MM.1S (cell line): Measurements from ENCODE around the gene NOS1.

Experiments used
- DNase-seq: peaks from one replicate; pipeline ENCODE4 v3.0.0-alpha.2; 2015
- H2AFZ ChIP-seq: fragments of 300-600 bp; sonication (generic); 2 replicates; pipeline ENCODE4 v1.6.0; 2016; ENCODE audit warnings: antibody characterized with exemption, low read length
- H3F3A ChIP-seq: fragments of 300-600 bp; sonication (generic); 2 replicates; pipeline ENCODE4 v1.6.1; 2016; ENCODE audit warnings: mild to moderate bottlenecking, antibody characterized with exemption, low read length, moderate library complexity, mixed read lengths; ENCODE audit not compliant: insufficient read depth
- H3K27ac ChIP-seq: fragments of 300-600 bp; sonication (generic); 2 replicates; pipeline ENCODE4 v1.5.1; 2016; ENCODE audit warnings: mild to moderate bottlenecking, low read length
- H3K27me3 ChIP-seq: fragments of 300-600 bp; sonication (generic); replicated peaks from 2 replicates; pipeline ENCODE4 v1.6.0; 2016; ENCODE audit warnings: low read length; ENCODE audit not compliant: insufficient read depth
- H3K36me3 ChIP-seq: fragments of 300-600 bp; sonication (generic); replicated peaks from 2 replicates; pipeline ENCODE4 v1.6.1; 2016; ENCODE audit warnings: mild to moderate bottlenecking, low read length, mixed read lengths; ENCODE audit not compliant: insufficient read depth
- H3K4me1 ChIP-seq: fragments of 300-600 bp; sonication (generic); 2 replicates; pipeline ENCODE4 v1.6.1; 2016; ENCODE audit warnings: low read length, mixed read lengths
- H3K4me2 ChIP-seq: fragments of 300-600 bp; sonication (generic); 2 replicates; pipeline ENCODE4 v1.6.0; 2016; ENCODE audit warnings: low read depth, low read length
- H3K4me3 ChIP-seq: fragments of 300-600 bp; sonication (generic); 2 replicates; pipeline ENCODE4 v1.5.1; 2016; ENCODE audit warnings: low read length, mixed read lengths
- H3K79me2 ChIP-seq: fragments of 300-600 bp; sonication (generic); 2 replicates; pipeline ENCODE4 v1.6.1; 2016; ENCODE audit warnings: mixed run types, low read length, mixed read lengths
- H3K9ac ChIP-seq: fragments of 300-600 bp; sonication (generic); 2 replicates; pipeline ENCODE4 v1.6.1; 2016; ENCODE audit warnings: low read length, mixed read lengths
- H3K9me2 ChIP-seq: fragments of 300-600 bp; sonication (generic); replicated peaks from 2 replicates; pipeline ENCODE4 v1.6.1; 2016; ENCODE audit warnings: mild to moderate bottlenecking, low read length, mixed read lengths; ENCODE audit not compliant: insufficient read depth
- H3K9me3 ChIP-seq: fragments of 300-600 bp; sonication (generic); replicated peaks from 2 replicates; pipeline ENCODE4 v1.6.1; 2016; ENCODE audit warnings: mild to moderate bottlenecking, low read length, mixed read lengths; ENCODE audit not compliant: insufficient read depth
- H4K20me1 ChIP-seq: fragments of 300-600 bp; sonication (generic); 2 replicates; pipeline ENCODE4 v1.6.1; 2016; ENCODE audit warnings: mild to moderate bottlenecking, low read length, moderate library complexity, mixed read lengths; ENCODE audit not compliant: insufficient read depth
- EZH2 ChIP-seq: fragments of 300-600 bp; sonication (generic); optimal IDR thresholded peaks from 2 replicates; pipeline ENCODE3; 2017; ENCODE audit warnings: low read depth, mild to moderate bottlenecking, antibody characterized with exemption, low read length, mixed read lengths
- EZH2phosphoT487 ChIP-seq: fragments of 300-600 bp; sonication (generic); IDR thresholded peaks from 2 replicates; pipeline ENCODE4 v1.6.1; 2018; ENCODE audit warnings: antibody characterized with exemption, low read length
- TF ChIP-seq, protein P1 (sequence below): fragments of 300-600 bp; sonication (generic); IDR thresholded peaks from 2 replicates; pipeline ENCODE4 v1.5.1; 2016; ENCODE audit warnings: antibody characterized with exemption, low read length, mixed read lengths

The NOS1 gene

DNA sequence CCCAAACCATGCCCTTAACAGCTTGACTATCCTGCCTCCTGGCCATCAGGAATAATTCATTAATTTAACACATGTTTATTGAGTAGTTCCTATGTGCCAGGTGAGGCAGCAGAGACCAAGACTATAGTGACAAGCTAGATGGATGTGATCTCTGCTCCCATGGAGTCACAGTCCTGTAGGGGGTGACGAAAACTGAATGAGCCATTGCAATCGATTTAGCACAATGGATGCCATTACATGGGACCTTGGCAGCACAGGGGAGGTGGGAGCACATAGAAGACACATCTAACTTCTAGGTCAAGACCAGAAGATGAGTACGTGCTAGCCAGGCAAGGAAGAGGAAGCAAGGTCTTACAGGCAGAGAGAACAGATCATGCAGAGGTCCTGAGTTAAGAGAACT, 68.7 kb downstream of the NOS1 start:
- no peak for DNase-seq
- H3K4me1 ChIP-seq, result no peaks in the 10 kb centered on the region
- no peak overlapping the region for H3K9ac ChIP-seq
- TF ChIP-seq EZH2phosphoT487 (no peak), EZH2 (no peak)
- TF ChIP-seq, protein P1, sequence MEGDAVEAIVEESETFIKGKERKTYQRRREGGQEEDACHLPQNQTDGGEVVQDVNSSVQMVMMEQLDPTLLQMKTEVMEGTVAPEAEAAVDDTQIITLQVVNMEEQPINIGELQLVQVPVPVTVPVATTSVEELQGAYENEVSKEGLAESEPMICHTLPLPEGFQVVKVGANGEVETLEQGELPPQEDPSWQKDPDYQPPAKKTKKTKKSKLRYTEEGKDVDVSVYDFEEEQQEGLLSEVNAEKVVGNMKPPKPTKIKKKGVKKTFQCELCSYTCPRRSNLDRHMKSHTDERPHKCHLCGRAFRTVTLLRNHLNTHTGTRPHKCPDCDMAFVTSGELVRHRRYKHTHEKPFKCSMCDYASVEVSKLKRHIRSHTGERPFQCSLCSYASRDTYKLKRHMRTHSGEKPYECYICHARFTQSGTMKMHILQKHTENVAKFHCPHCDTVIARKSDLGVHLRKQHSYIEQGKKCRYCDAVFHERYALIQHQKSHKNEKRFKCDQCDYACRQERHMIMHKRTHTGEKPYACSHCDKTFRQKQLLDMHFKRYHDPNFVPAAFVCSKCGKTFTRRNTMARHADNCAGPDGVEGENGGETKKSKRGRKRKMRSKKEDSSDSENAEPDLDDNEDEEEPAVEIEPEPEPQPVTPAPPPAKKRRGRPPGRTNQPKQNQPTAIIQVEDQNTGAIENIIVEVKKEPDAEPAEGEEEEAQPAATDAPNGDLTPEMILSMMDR, result no peak
- no peaks in the 10 kb centered on the region for H3K9me3 ChIP-seq
- H3K4me3 ChIP-seq, result no peak overlapping the region
- no peaks in the 10 kb centered on the region for H3K27me3 ChIP-seq
- no peak overlapping the region for H2AFZ ChIP-seq
- H3K79me2 ChIP-seq, result no peaks in the 10 kb centered on the region
- H4K20me1 ChIP-seq, result no peaks in the 10 kb centered on the region
- H3K36me3 ChIP-seq, result no peaks in the 10 kb centered on the region
- H3K9me2 ChIP-seq, result no peaks in the 10 kb centered on the region
- H3F3A ChIP-seq, result no peaks in the 10 kb centered on the region
- H3K4me2 ChIP-seq, result no peak overlapping the region
- H3K27ac ChIP-seq, result no peak overlapping the region

DNA sequence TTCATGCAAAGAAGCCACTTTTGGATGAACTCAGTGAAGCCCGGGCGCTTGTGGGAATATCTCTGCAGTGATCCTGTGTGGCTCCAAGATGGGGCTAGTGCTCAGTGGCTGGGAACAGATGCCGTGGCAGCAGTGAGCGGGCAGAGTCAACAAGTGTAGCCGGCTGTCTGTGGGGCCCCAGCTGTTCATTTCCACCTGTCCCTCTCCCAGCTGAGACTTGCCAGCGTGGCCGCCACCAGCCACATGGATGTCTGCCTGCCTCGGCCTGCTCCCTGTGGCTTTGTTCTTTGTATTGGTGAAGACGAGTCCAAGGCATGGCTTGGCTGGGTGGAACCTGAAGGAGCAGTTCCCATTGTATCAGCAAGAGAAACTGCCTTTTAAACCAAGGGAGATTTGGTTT, 77.3 kb downstream of the NOS1 start:
- H2AFZ ChIP-seq, result no peak overlapping the region
- H3K79me2 ChIP-seq, result no peaks in the 10 kb centered on the region
- no peaks in the 10 kb centered on the region for H4K20me1 ChIP-seq
- H3K9ac ChIP-seq, result no peak overlapping the region
- H3K36me3 ChIP-seq, result no peaks in the 10 kb centered on the region
- no peak overlapping the region for H3K4me3 ChIP-seq
- H3K4me1 ChIP-seq, result no peaks in the 10 kb centered on the region
- H3K9me2 ChIP-seq, result no peaks in the 10 kb centered on the region
- H3F3A ChIP-seq, result no peaks in the 10 kb centered on the region
- H3K9me3 ChIP-seq, result no peaks in the 10 kb centered on the region
- no peak for DNase-seq
- no peaks in the 10 kb centered on the region; the same call in 1 of the 2 replicates for H3K27me3 ChIP-seq
- no peak overlapping the region for H3K27ac ChIP-seq
- H3K4me2 ChIP-seq, result no peak overlapping the region
- no peak for TF ChIP-seq EZH2
- TF ChIP-seq, protein P1, result no peak
- no peak for TF ChIP-seq EZH2phosphoT487

DNA sequence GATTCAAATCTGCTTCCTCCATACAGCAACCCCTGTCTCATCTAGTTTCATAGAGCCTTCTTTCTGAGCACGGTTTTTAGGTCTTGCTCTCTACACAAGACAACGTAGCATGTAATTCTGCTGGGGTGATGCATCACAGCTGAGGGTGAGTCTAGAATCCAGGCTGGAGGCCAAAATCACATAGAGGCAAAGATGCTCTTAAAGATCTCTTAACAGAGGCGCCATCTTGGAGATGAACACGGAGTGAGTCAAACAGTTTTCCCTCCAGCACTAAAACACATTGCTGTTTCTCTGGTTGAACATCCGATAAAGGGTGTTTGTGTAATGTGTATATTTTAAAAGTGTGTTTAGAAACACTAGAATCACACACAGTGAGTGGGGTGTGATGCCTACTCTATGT, 78.9 kb downstream of the NOS1 start:
- no peaks in the 10 kb centered on the region for H3K9me2 ChIP-seq
- no peak overlapping the region for H3K27ac ChIP-seq
- H3K9me3 ChIP-seq, result no peaks in the 10 kb centered on the region
- no peak for DNase-seq
- no peaks in the 10 kb centered on the region for H3K4me1 ChIP-seq
- no peaks in the 10 kb centered on the region; the same call in 1 of the 2 replicates for H3K27me3 ChIP-seq
- no peaks in the 10 kb centered on the region for H3K79me2 ChIP-seq
- H3K36me3 ChIP-seq, result no peaks in the 10 kb centered on the region
- H2AFZ ChIP-seq, result no peak overlapping the region
- TF ChIP-seq, protein P1, result no peak
- no peaks in the 10 kb centered on the region for H3F3A ChIP-seq
- H3K4me3 ChIP-seq, result no peak overlapping the region
- no peak overlapping the region for H3K9ac ChIP-seq
- H4K20me1 ChIP-seq, result no peaks in the 10 kb centered on the region
- H3K4me2 ChIP-seq, result no peak overlapping the region
